HepG2 (cell line): ENCODE data around the gene DLG2. TPM values are rescaled to one million over a fixed set of nuclear protein-coding genes. Genes with fewer than 3 reads are reported as not detected.

Experiments
- ATF6 ChIP-seq: sonication (generic); formaldehyde crosslinking; conservative IDR thresholded peaks from 2 replicates; pipeline ENCODE4 v1.4.0; 2020; ENCODE audit warnings: missing genetic modification reagents
- CBX2 ChIP-seq, 2 experiments: fragments of 200-600 bp in 1 of 2; sonication (generic); formaldehyde crosslinking in 1 of 2; IDR thresholded peaks; 2 replicates each; pipeline versions ENCODE4 v1.7.0 to v1.8.1; 2018 to 2022; ENCODE audit warnings: low read depth in 2 of 2, low read length in 1 of 2, mild to moderate bottlenecking in 1 of 2, missing genetic modification reagents in 1 of 2
- ELF1 ChIP-seq: sonication (generic); formaldehyde crosslinking; IDR thresholded peaks from 2 replicates; pipeline ENCODE4 v1.4.0; 2020; ENCODE audit warnings: missing genetic modification reagents
- FOXM1 ChIP-seq: sonication (generic); formaldehyde crosslinking; IDR thresholded peaks from 2 replicates; pipeline ENCODE4 v1.5.0; 2020; ENCODE audit warnings: missing genetic modification reagents
- GABPB1 ChIP-seq: IDR thresholded peaks from 2 replicates; pipeline ENCODE4 v1.6.1; 2016; ENCODE audit warnings: mild to moderate bottlenecking, missing genetic modification reagents, moderate library complexity, missing compliant biosample characterization
- GPBP1L1 ChIP-seq: sonication (generic); formaldehyde crosslinking; IDR thresholded peaks from 2 replicates; pipeline ENCODE4 v1.5.0; 2020; ENCODE audit warnings: mild to moderate bottlenecking, missing genetic modification reagents
- KDM3A ChIP-seq: IDR thresholded peaks from 2 replicates; pipeline ENCODE4 v1.6.1; 2018; ENCODE audit warnings: low read depth, missing compliant biosample characterization
- MAZ ChIP-seq, 2 experiments: sonication (generic) in 1 of 2; formaldehyde crosslinking in 1 of 2; IDR thresholded peaks; 2 replicates each; pipeline versions ENCODE4 v1.5.0 to v1.6.1; 2012 to 2020; ENCODE audit warnings: low read depth in 2 of 2, mild to moderate bottlenecking in 2 of 2, borderline replicate concordance in 1 of 2, improper control_type of control experiment in 1 of 2, low read length in 1 of 2, missing genetic modification reagents in 1 of 2, moderate library complexity in 1 of 2
- SNAI1 ChIP-seq: sonication (generic); formaldehyde crosslinking; IDR thresholded peaks from 2 replicates; pipeline ENCODE4 v1.5.0; 2020; ENCODE audit warnings: mild to moderate bottlenecking, missing genetic modification reagents, borderline replicate concordance
- THAP9 ChIP-seq: sonication (generic); formaldehyde crosslinking; IDR thresholded peaks from 2 replicates; pipeline ENCODE4; 2020; ENCODE audit warnings: missing genetic modification reagents, mild to moderate bottlenecking, borderline replicate concordance
- ZC3H13 ChIP-seq: sonication (generic); formaldehyde crosslinking; IDR thresholded peaks from 2 replicates; pipeline ENCODE4 v1.8.1; 2023; ENCODE audit warnings: mild to moderate bottlenecking, missing genetic modification reagents, moderate library complexity
- ZNF263 ChIP-seq: sonication (generic); formaldehyde crosslinking; IDR thresholded peaks from 2 replicates; pipeline ENCODE4 v1.4.0; 2020; ENCODE audit warnings: missing genetic modification reagents
- ZNF326 ChIP-seq: sonication (generic); formaldehyde crosslinking; IDR thresholded peaks from 2 replicates; pipeline ENCODE4 v1.4.0; 2020; ENCODE audit warnings: missing genetic modification reagents, borderline replicate concordance
- ZNF337 ChIP-seq: sonication (generic); formaldehyde crosslinking; IDR thresholded peaks from 2 replicates; pipeline ENCODE4 v1.5.1; 2020; ENCODE audit warnings: missing genetic modification reagents, low read depth, mild to moderate bottlenecking, borderline replicate concordance
- ZNF552 ChIP-seq: sonication (generic); formaldehyde crosslinking; IDR thresholded peaks from 2 replicates; pipeline ENCODE4 v1.9.0; 2022; ENCODE audit warnings: missing genetic modification reagents, mild to moderate bottlenecking, borderline replicate concordance
- ZNF556 ChIP-seq: sonication (generic); formaldehyde crosslinking; IDR thresholded peaks from 2 replicates; pipeline ENCODE4 v1.4.0; 2020; ENCODE audit warnings: mild to moderate bottlenecking, missing genetic modification reagents, borderline replicate concordance
- ZNF563 ChIP-seq: sonication (generic); formaldehyde crosslinking; IDR thresholded peaks from 2 replicates; pipeline ENCODE4 v1.8.0; 2022; ENCODE audit warnings: mild to moderate bottlenecking, moderate library complexity, missing genetic modification reagents
- ZNF577 ChIP-seq: sonication (generic); formaldehyde crosslinking; IDR thresholded peaks from 2 replicates; pipeline ENCODE4 v1.4.0; 2020; ENCODE audit warnings: mild to moderate bottlenecking, low read depth, missing genetic modification reagents, borderline replicate concordance
- ZNF589 ChIP-seq: sonication (generic); formaldehyde crosslinking; conservative IDR thresholded peaks from 2 replicates; pipeline ENCODE4 v1.8.0; 2022; ENCODE audit warnings: mild to moderate bottlenecking, moderate library complexity, missing genetic modification reagents
- ZNF788 ChIP-seq: sonication (generic); formaldehyde crosslinking; IDR thresholded peaks from 2 replicates; pipeline ENCODE4 v1.5.0; 2020; ENCODE audit warnings: mild to moderate bottlenecking, missing genetic modification reagents, borderline replicate concordance
- polyA plus RNA-seq, 8 experiments: library from polyadenylated mRNA; depleted of rRNA in 3 of 8; stranded (reverse) in 7 of 8; unstranded in 1 of 8; fragments of >200 nt; fragmentation: Illumina TruSeq in 4 of 8; extraction: Trizol in 4 of 8; gene quantifications; 2 replicates each; pipeline versions ENCODE4 v1.2.1 to v1.2.3, GENCODE V29; 2011 to 2016; ENCODE audit warnings: low read depth in 4 of 8, missing spikeins in 1 of 8, mixed read lengths in 1 of 8; ENCODE audit not compliant: insufficient read depth in 1 of 8
- total RNA-seq, 5 experiments: library from RNA; depleted of rRNA; stranded (reverse); fragments of >200 nt; fragmentation: Illumina TruSeq; extraction: Trizol; gene quantifications; 2 replicates each; pipeline ENCODE4 v1.2.3, GENCODE V29; 2016; ENCODE audit warnings: low read depth in 1 of 5

Gene DLG2
- total and polyA plus RNA-seq, 2 of the 13 experiments (the other 11 are each of a cell fraction or from before 2014, with no cell fraction given), result 0.46 to 1.0 TPM

- TF ChIP-seq THAP9 (CRISPR knock-in tag) (no peak; the same call in 1 of the 2 replicates), ZNF788 (peak; percentile 41; the same call in 1 of the 2 replicates), ELF1 (CRISPR knock-in tag) (peak; percentile 33), ZNF563 (CRISPR knock-in tag) (0 out of 2 replicates have a peak, but pooled peaks have one; percentile 20), MAZ (IDR thresholded peaks at IDR 0.05; ENCODE audit: borderline replicate concordance, low read depth, low read length) (no peak), MAZ (CRISPR knock-in tag; IDR thresholded peaks at IDR 0.05; ENCODE audit: low read depth) (peak; percentile 18; the same call in 1 of the 2 replicates), ZNF552 (CRISPR knock-in tag) (no peak), ZNF326 (CRISPR knock-in tag) (no peak), ZC3H13 (CRISPR knock-in tag) (peak; percentile 85; the same call in 1 of the 2 replicates), GPBP1L1 (CRISPR knock-in tag) (no peak), SNAI1 (CRISPR knock-in tag) (peak; percentile 0; the same call in 1 of the 2 replicates), FOXM1 (CRISPR knock-in tag) (no peak), ATF6 (CRISPR knock-in tag) (no peak), ZNF556 (CRISPR knock-in tag) (no peak), ZNF577 (CRISPR knock-in tag) (0 out of 2 replicates have a peak, but pooled peaks have one; percentile 6), ZNF263 (peak; percentile 50; the same call in 1 of the 2 replicates), ZNF589 (CRISPR knock-in tag) (0 out of 2 replicates have a peak, but pooled peaks have one; percentile 11), KDM3A (no peak), GABPB1 (CRISPR knock-in tag) (0 out of 2 replicates have a peak, but pooled peaks have one; percentile 5), ZNF337 (no peak), CBX2 (IDR thresholded peaks at IDR 0.05; ENCODE audit: low read depth, low read length) (no peak), CBX2 (CRISPR knock-in tag; IDR thresholded peaks at IDR 0.05; ENCODE audit: low read depth) (no peak)
Measured at GRCh38 chr11:85663753-85664614, 36.8 kb upstream of the DLG2 start (continued).
